ENCODE results near the gene CELSR3. TPM values are rescaled to one million over a fixed set of nuclear protein-coding genes. Genes with fewer than 3 reads are reported as not detected.

The CELSR3 gene
- total RNA-seq, 4 donors from 2014 or later, result 0.33 to 1.3 (median 0.63) TPM

- Histone ChIP-seq H3K27ac (replicated peaks in 1 of 4) (no peak overlapping the region), H3K27me3 (no peaks in the 10 kb centered on the region), H3K36me3 (peaks cover 30 to 59% (median 56%) of the 10 kb centered on the region in 4 donors), H3K9me3 (no peaks in the 10 kb centered on the region), H3K4me3 (no peak overlapping the region), H3K4me1 (peaks cover 34 to 42% (median 39%) of the 10 kb centered on the region in 4 donors)
- 93% methylated on average over 16 of the region's 17 CpGs for WGBS
- TF ChIP-seq EP300 (IDR thresholded peaks at IDR 0.05) (no peak), POLR2A (IDR thresholded peaks at IDR 0.05; ENCODE audit: low read depth) (no peak), CTCF (IDR thresholded peaks at IDR 0.05) (no peak), POLR2AphosphoS5 (IDR thresholded peaks at IDR 0.05) (no peak)
- intact Hi-C loops (cut with DNase I), result no loop called here
- no peak for DNase-seq (ENCODE audit: extremely low spot score)
These were observed 19.4 kb upstream of the CELSR3 start for GRCh38 chr3:48681974-48682610.

GRCh38 chr3:48681541-48681880, 18.8 kb upstream of the CELSR3 start:
- H3K27me3 ChIP-seq, result no peaks in the 10 kb centered on the region
- intact Hi-C loops (cut with DNase I), result no loop called here
- no peak overlapping the region for H3K4me3 ChIP-seq
- peaks cover 30 to 65% (median 61%) of the 10 kb centered on the region in 4 donors for H3K36me3 ChIP-seq
- no peak for TF ChIP-seq CTCF (IDR thresholded peaks at IDR 0.05)
- no peak for TF ChIP-seq POLR2AphosphoS5 (IDR thresholded peaks at IDR 0.05)
- TF ChIP-seq EP300 (IDR thresholded peaks at IDR 0.05), result no peak
- TF ChIP-seq POLR2A (IDR thresholded peaks at IDR 0.05; ENCODE audit: low read depth), result no peak
- peaks cover 29 to 37% (median 33%) of the 10 kb centered on the region in 4 donors for H3K4me1 ChIP-seq
- no peak overlapping the region for H3K27ac ChIP-seq (replicated peaks in 1 of 4)
- no peaks in the 10 kb centered on the region for H3K9me3 ChIP-seq
- DNase-seq (ENCODE audit: extremely low spot score), result no peak
- 93% methylated on average over 7 of the region's 7 CpGs for WGBS

- Histone ChIP-seq H3K36me3 (peaks cover 30 to 70% (median 64%) of the 10 kb centered on the region in 4 donors), H3K27me3 (no peaks in the 10 kb centered on the region), H3K4me3 (no peak overlapping the region), H3K9me3 (no peaks in the 10 kb centered on the region), H3K4me1 (peaks cover 23 to 32% (median 28%) of the 10 kb centered on the region in 4 donors), H3K27ac (replicated peaks in 1 of 4) (no peak overlapping the region)
- intact Hi-C loops (cut with DNase I), result no loop called here
- TF ChIP-seq CTCF (IDR thresholded peaks at IDR 0.05), result no peak
- TF ChIP-seq POLR2A (IDR thresholded peaks at IDR 0.05; ENCODE audit: low read depth), result no peak
- no peak for TF ChIP-seq EP300 (IDR thresholded peaks at IDR 0.05)
- no peak for TF ChIP-seq POLR2AphosphoS5 (IDR thresholded peaks at IDR 0.05)
- no peak for DNase-seq (ENCODE audit: extremely low spot score)
- 94% methylated on average over 17 of the region's 17 CpGs for WGBS
These were observed 18.3 kb upstream of the CELSR3 start for GRCh38 chr3:48680811-48681540.

GRCh38 chr3:48679411-48680391, 17.0 kb upstream of the CELSR3 start:
- no peaks in the 10 kb centered on the region for H3K9me3 ChIP-seq
- H3K27me3 ChIP-seq, result no peaks in the 10 kb centered on the region
- H3K4me1 ChIP-seq, result peaks cover 16 to 22% (median 20%) of the 10 kb centered on the region in 4 donors
- TF ChIP-seq EP300 (IDR thresholded peaks at IDR 0.05) (no peak), CTCF (IDR thresholded peaks at IDR 0.05) (no peak), POLR2A (IDR thresholded peaks at IDR 0.05; ENCODE audit: low read depth) (no peak), POLR2AphosphoS5 (IDR thresholded peaks at IDR 0.05) (no peak)
- intact Hi-C loops (cut with DNase I), result no loop called here
- no peak overlapping the region for H3K27ac ChIP-seq (replicated peaks in 1 of 4)
- H3K36me3 ChIP-seq, result peaks cover 30 to 78% (median 70%) of the 10 kb centered on the region in 4 donors
- WGBS, result 93% methylated on average over 12 of the region's 20 CpGs
- no peak overlapping the region for H3K4me3 ChIP-seq
- DNase-seq (ENCODE audit: extremely low spot score), result no peak
